GM19025 (cell line): ENCODE results near the gene ADTRP.
A peak's percentile ranks its signal among the peaks of the same experiment; 100 is the strongest.
"Not testable (repeated sequence)": the region's sequence is repeated elsewhere in the genome, so short reads cannot be mapped to it uniquely, and the experiment has no call there.

ENCODE experiments used
- ATAC-seq: cut with Tn5 transposase; IDR thresholded peaks from one replicate; pipeline ENCODE4 v1.9.1; 2021; ENCODE audit warnings: mild to moderate bottlenecking, low read depth, moderate library complexity; ENCODE audit not compliant: unreplicated experiment

ADTRP gene

GRCh38 chr6:11804701-11805100 lies 26.1 kb upstream of the ADTRP start:
- ATAC-seq = no peak

- no peak for ATAC-seq
Measured at GRCh38 chr6:11804135-11804534, 25.5 kb upstream of the ADTRP start.

GRCh38 chr6:11803591-11803971 lies 25.0 kb upstream of the ADTRP start:
- no peak for ATAC-seq

- no peak for ATAC-seq
Measured at GRCh38 chr6:11802886-11803590, 24.4 kb upstream of the ADTRP start.

- not testable (repeated sequence) for ATAC-seq
Measured at GRCh38 chr6:11800531-11800930, 21.9 kb upstream of the ADTRP start.

- no peak for ATAC-seq
Measured at GRCh38 chr6:11798538-11798937, 19.9 kb upstream of the ADTRP start.

- ATAC-seq = no peak
Measured at GRCh38 chr6:11798096-11798495, 19.5 kb upstream of the ADTRP start.

GRCh38 chr6:11796829-11797228 lies 18.2 kb upstream of the ADTRP start:
- no peak for ATAC-seq

GRCh38 chr6:11795403-11795802 lies 16.8 kb upstream of the ADTRP start:
- no peak for ATAC-seq

- no peak for ATAC-seq
Measured at GRCh38 chr6:11793277-11793676, 14.7 kb upstream of the ADTRP start.

GRCh38 chr6:11791354-11792107 lies 12.9 kb upstream of the ADTRP start:
- no peak for ATAC-seq

- ATAC-seq = no peak
Measured at GRCh38 chr6:11789744-11790143, 11.1 kb upstream of the ADTRP start.

- ATAC-seq = no peak
Measured at GRCh38 chr6:11788043-11788442, 9.4 kb upstream of the ADTRP start.

- ATAC-seq = peak; percentile 81
Measured at GRCh38 chr6:11785774-11786579, 7.4 kb upstream of the ADTRP start.

- peak; percentile 48 for ATAC-seq
Measured at GRCh38 chr6:11785415-11785773, 6.8 kb upstream of the ADTRP start.

GRCh38 chr6:11784341-11784740 lies 5.7 kb upstream of the ADTRP start:
- ATAC-seq = no peak

GRCh38 chr6:11783524-11784064 lies 5.0 kb upstream of the ADTRP start:
- no peak for ATAC-seq

GRCh38 chr6:11782524-11782923 lies 3.9 kb upstream of the ADTRP start:
- ATAC-seq = no peak

- ATAC-seq = no peak
Measured at GRCh38 chr6:11780097-11780428, 1.5 kb upstream of the ADTRP start.

- no peak for ATAC-seq
Measured at GRCh38 chr6:11779329-11780096, 910 bp upstream of the ADTRP start.
